WI38 (cell line): ENCODE measurements around the gene FHL2.

Experiments used
- H3K4me3 ChIP-seq: 2 replicates; pipeline ENCODE4 v1.5.1; 2011; ENCODE audit warnings: low read depth, mild to moderate bottlenecking, control low read depth, low read length
- CTCF ChIP-seq: IDR thresholded peaks from 2 replicates; pipeline ENCODE4 v1.5.1; 2012; ENCODE audit warnings: low read depth, mild to moderate bottlenecking, control low read depth, low read length

FHL2 gene

GRCh38 chr2:105383432-105384166 is 15.3 kb downstream of the FHL2 start:
- no peak overlapping the region for H3K4me3 ChIP-seq
- no peak for TF ChIP-seq CTCF

- H3K4me3 ChIP-seq, result no peak overlapping the region
- TF ChIP-seq CTCF, result no peak
These were observed 16.7 kb downstream of the FHL2 start for GRCh38 chr2:105382177-105382576.

- no peak overlapping the region for H3K4me3 ChIP-seq
- no peak for TF ChIP-seq CTCF
These were observed 17.7 kb downstream of the FHL2 start for GRCh38 chr2:105381101-105381668.

- TF ChIP-seq CTCF, result no peak
These were observed 18.3 kb downstream of the FHL2 start for GRCh38 chr2:105380432-105381100.

GRCh38 chr2:105379741-105380186 is 19.1 kb downstream of the FHL2 start:
- H3K4me3 ChIP-seq, result no peak overlapping the region
- TF ChIP-seq CTCF, result no peak

More at GRCh38 chr2:105380432-105381100, 18.3 kb downstream of the FHL2 start:
- H3K4me3 ChIP-seq, result no peak overlapping the region

GRCh38 chr2:105378921-105379383 is 19.9 kb downstream of the FHL2 start:
- H3K4me3 ChIP-seq, result no peak overlapping the region
- no peak for TF ChIP-seq CTCF
